ENCODE results near the gene GEMIN8.

The GEMIN8 gene

GRCh38 chrX:14029425-14030173 lies at the start of gene GEMIN8:
Gene GEMIN8, minus strand, starts transcription at chrX:14029892. Its CDS starts 8,414 bp downstream, at chrX:14021478.
- peak within 1 kb of the TSS; percentile 88 for H3K4me3 Mint-ChIP-seq
- ATAC-seq (peak; percentile 92), DNase-seq (ENCODE audit: low spot score in 2 of 2) (peak; percentile 64 to 87)
- H3K36me3 Mint-ChIP-seq, result peaks cover 16% of the 10 kb centered on the region
- H3K27ac Mint-ChIP-seq, result peak within 1 kb of the TSS; percentile 97
- H3K9me3 Mint-ChIP-seq, result no peaks in the 10 kb centered on the region
- H3K4me1 Mint-ChIP-seq, result peaks cover 23% of the 10 kb centered on the region

- H3K4me1 Mint-ChIP-seq, result no peaks in the 10 kb centered on the region
- ATAC-seq, result no peak
- H3K4me3 Mint-ChIP-seq, result no peak overlapping the region
- no peak for DNase-seq (ENCODE audit: low spot score in 2 of 2)
- H3K36me3 Mint-ChIP-seq, result no peaks in the 10 kb centered on the region
- H3K9me3 Mint-ChIP-seq, result no peaks in the 10 kb centered on the region
- no peak overlapping the region for H3K27ac Mint-ChIP-seq
Observed at GRCh38 chrX:14076639-14077038, 46.9 kb upstream of the GEMIN8 start.

GRCh38 chrX:14073556-14073955 lies 43.9 kb upstream of the GEMIN8 start:
- ATAC-seq (no peak), DNase-seq (ENCODE audit: low spot score in 2 of 2) (no peak)
- no peak overlapping the region for H3K27ac Mint-ChIP-seq
- H3K9me3 Mint-ChIP-seq, result no peaks in the 10 kb centered on the region
- H3K4me3 Mint-ChIP-seq, result no peak overlapping the region
- H3K4me1 Mint-ChIP-seq, result no peaks in the 10 kb centered on the region
- no peaks in the 10 kb centered on the region for H3K36me3 Mint-ChIP-seq

- Mint-ChIP-seq H3K36me3 (no peaks in the 10 kb centered on the region), H3K27ac (no peak overlapping the region), H3K9me3 (no peaks in the 10 kb centered on the region), H3K4me1 (no peaks in the 10 kb centered on the region), H3K4me3 (no peak overlapping the region)
- ATAC-seq (no peak), DNase-seq (ENCODE audit: low spot score in 2 of 2) (no peak)
Observed at GRCh38 chrX:14073071-14073470, 43.4 kb upstream of the GEMIN8 start.

GRCh38 chrX:14065800-14066199 lies 36.1 kb upstream of the GEMIN8 start:
- Mint-ChIP-seq H3K36me3 (no peaks in the 10 kb centered on the region), H3K4me3 (no peak overlapping the region), H3K9me3 (no peaks in the 10 kb centered on the region), H3K4me1 (no peaks in the 10 kb centered on the region), H3K27ac (no peak overlapping the region)
- ATAC-seq, result no peak
- no peak for DNase-seq (ENCODE audit: low spot score in 2 of 2)

GRCh38 chrX:14064626-14065432 lies 35.1 kb upstream of the GEMIN8 start:
- no peak overlapping the region for H3K4me3 Mint-ChIP-seq
- H3K4me1 Mint-ChIP-seq, result no peaks in the 10 kb centered on the region
- ATAC-seq (no peak), DNase-seq (ENCODE audit: low spot score in 2 of 2) (no peak)
- no peak overlapping the region for H3K27ac Mint-ChIP-seq
- no peaks in the 10 kb centered on the region for H3K9me3 Mint-ChIP-seq
- no peaks in the 10 kb centered on the region for H3K36me3 Mint-ChIP-seq

GRCh38 chrX:14062524-14062923 lies 32.8 kb upstream of the GEMIN8 start:
- ATAC-seq (no peak), DNase-seq (ENCODE audit: low spot score in 2 of 2) (no peak)
- Mint-ChIP-seq H3K9me3 (no peaks in the 10 kb centered on the region), H3K27ac (no peak overlapping the region), H3K4me3 (no peak overlapping the region), H3K36me3 (no peaks in the 10 kb centered on the region), H3K4me1 (no peaks in the 10 kb centered on the region)

- H3K27ac Mint-ChIP-seq, result no peak overlapping the region
- H3K4me3 Mint-ChIP-seq, result no peak overlapping the region
- no peaks in the 10 kb centered on the region for H3K4me1 Mint-ChIP-seq
- no peaks in the 10 kb centered on the region for H3K9me3 Mint-ChIP-seq
- ATAC-seq (no peak), DNase-seq (ENCODE audit: low spot score in 2 of 2) (no peak)
- no peaks in the 10 kb centered on the region for H3K36me3 Mint-ChIP-seq
Observed at GRCh38 chrX:14056206-14056605, 26.5 kb upstream of the GEMIN8 start.

GRCh38 chrX:14051416-14051815 lies 21.7 kb upstream of the GEMIN8 start:
- H3K4me1 Mint-ChIP-seq, result no peaks in the 10 kb centered on the region
- H3K27ac Mint-ChIP-seq, result no peak overlapping the region
- no peaks in the 10 kb centered on the region for H3K36me3 Mint-ChIP-seq
- ATAC-seq (no peak), DNase-seq (ENCODE audit: low spot score in 2 of 2) (no peak)
- no peaks in the 10 kb centered on the region for H3K9me3 Mint-ChIP-seq
- H3K4me3 Mint-ChIP-seq, result no peak overlapping the region

- no peak overlapping the region for H3K27ac Mint-ChIP-seq
- no peaks in the 10 kb centered on the region for H3K36me3 Mint-ChIP-seq
- ATAC-seq, result peak; percentile 74
- H3K9me3 Mint-ChIP-seq, result no peaks in the 10 kb centered on the region
- no peaks in the 10 kb centered on the region for H3K4me1 Mint-ChIP-seq
- no peak for DNase-seq (ENCODE audit: low spot score in 2 of 2)
- no peak overlapping the region for H3K4me3 Mint-ChIP-seq
Observed at GRCh38 chrX:14050709-14051108, 21.0 kb upstream of the GEMIN8 start.

- H3K4me3 Mint-ChIP-seq, result no peak overlapping the region
- H3K27ac Mint-ChIP-seq, result no peak overlapping the region
- ATAC-seq, result no peak
- DNase-seq (ENCODE audit: low spot score in 2 of 2), result no peak
- H3K4me1 Mint-ChIP-seq, result no peaks in the 10 kb centered on the region
- no peaks in the 10 kb centered on the region for H3K9me3 Mint-ChIP-seq
- no peaks in the 10 kb centered on the region for H3K36me3 Mint-ChIP-seq
Observed at GRCh38 chrX:14043209-14043608, 13.5 kb upstream of the GEMIN8 start.

GRCh38 chrX:14039344-14039743 lies 9.7 kb upstream of the GEMIN8 start:
- no peaks in the 10 kb centered on the region for H3K4me1 Mint-ChIP-seq
- H3K9me3 Mint-ChIP-seq, result no peaks in the 10 kb centered on the region
- peak; percentile 24 to 56 for DNase-seq (ENCODE audit: low spot score in 2 of 2)
- H3K36me3 Mint-ChIP-seq, result no peaks in the 10 kb centered on the region
- H3K27ac Mint-ChIP-seq, result no peak overlapping the region
- ATAC-seq, result peak; percentile 86
- no peak overlapping the region for H3K4me3 Mint-ChIP-seq

GRCh38 chrX:14038375-14039085 lies 8.8 kb upstream of the GEMIN8 start:
- ATAC-seq (no peak), DNase-seq (ENCODE audit: low spot score in 2 of 2) (no peak)
- Mint-ChIP-seq H3K27ac (no peak overlapping the region), H3K4me3 (no peak overlapping the region), H3K9me3 (no peaks in the 10 kb centered on the region), H3K36me3 (no peaks in the 10 kb centered on the region), H3K4me1 (no peaks in the 10 kb centered on the region)

- Mint-ChIP-seq H3K36me3 (peaks cover 16% of the 10 kb centered on the region), H3K4me1 (peaks cover 15% of the 10 kb centered on the region), H3K27ac (no peak overlapping the region), H3K4me3 (no peak overlapping the region), H3K9me3 (no peaks in the 10 kb centered on the region)
- DNase-seq (ENCODE audit: low spot score in 2 of 2), result peak; percentile 27 to 60
- ATAC-seq, result no peak
Observed at GRCh38 chrX:14032406-14032805, 2.7 kb upstream of the GEMIN8 start.

- peaks cover 23% of the 10 kb centered on the region for H3K4me1 Mint-ChIP-seq
- DNase-seq (ENCODE audit: low spot score in 2 of 2) (no peak), ATAC-seq (no peak)
Observed at GRCh38 chrX:14030174-14030530, 460 bp upstream of the GEMIN8 start.

More at GRCh38 chrX:14030174-14030530, 460 bp upstream of the GEMIN8 start:
- Mint-ChIP-seq H3K9me3 (no peaks in the 10 kb centered on the region), H3K27ac (peak overlapping the region; percentile 97), H3K36me3 (peaks cover 16% of the 10 kb centered on the region), H3K4me3 (peak overlapping the region; percentile 88)
